Esophagus muscularis mucosa (tissue), 4 donors: ENCODE measurements around the gene ZNF316.

Experiments
- EP300 ChIP-seq: sonication (generic); formaldehyde crosslinking; IDR thresholded peaks from one replicate; pipeline ENCODE4 v1.6.1; 2017; ENCODE audit warnings: antibody characterized with exemption
- POLR2A ChIP-seq: fragments of 450-650 bp; IDR thresholded peaks from one replicate; pipeline ENCODE4 v1.6.1; 2017; ENCODE audit warnings: antibody characterized with exemption, moderate library complexity, mild to moderate bottlenecking, low read depth
- POLR2AphosphoS5 ChIP-seq, 2 donors: sonication (generic); formaldehyde crosslinking; IDR thresholded peaks; one replicate each; pipeline ENCODE4 v1.6.1; 2017; ENCODE audit warnings: antibody characterized with exemption in 2 of 2
- TF ChIP-seq, protein P1 (sequence below), 3 experiments: fragments of 200-600 bp in 2 of 3; fragments of 450-650 bp in 1 of 3; sonication (generic) in 2 of 3; IDR thresholded peaks; one replicate each; pipeline ENCODE4 v1.5.1; 2017 to 2019; ENCODE audit warnings: antibody characterized with exemption in 3 of 3, mild to moderate bottlenecking in 2 of 3, moderate library complexity in 1 of 3

DNA sequence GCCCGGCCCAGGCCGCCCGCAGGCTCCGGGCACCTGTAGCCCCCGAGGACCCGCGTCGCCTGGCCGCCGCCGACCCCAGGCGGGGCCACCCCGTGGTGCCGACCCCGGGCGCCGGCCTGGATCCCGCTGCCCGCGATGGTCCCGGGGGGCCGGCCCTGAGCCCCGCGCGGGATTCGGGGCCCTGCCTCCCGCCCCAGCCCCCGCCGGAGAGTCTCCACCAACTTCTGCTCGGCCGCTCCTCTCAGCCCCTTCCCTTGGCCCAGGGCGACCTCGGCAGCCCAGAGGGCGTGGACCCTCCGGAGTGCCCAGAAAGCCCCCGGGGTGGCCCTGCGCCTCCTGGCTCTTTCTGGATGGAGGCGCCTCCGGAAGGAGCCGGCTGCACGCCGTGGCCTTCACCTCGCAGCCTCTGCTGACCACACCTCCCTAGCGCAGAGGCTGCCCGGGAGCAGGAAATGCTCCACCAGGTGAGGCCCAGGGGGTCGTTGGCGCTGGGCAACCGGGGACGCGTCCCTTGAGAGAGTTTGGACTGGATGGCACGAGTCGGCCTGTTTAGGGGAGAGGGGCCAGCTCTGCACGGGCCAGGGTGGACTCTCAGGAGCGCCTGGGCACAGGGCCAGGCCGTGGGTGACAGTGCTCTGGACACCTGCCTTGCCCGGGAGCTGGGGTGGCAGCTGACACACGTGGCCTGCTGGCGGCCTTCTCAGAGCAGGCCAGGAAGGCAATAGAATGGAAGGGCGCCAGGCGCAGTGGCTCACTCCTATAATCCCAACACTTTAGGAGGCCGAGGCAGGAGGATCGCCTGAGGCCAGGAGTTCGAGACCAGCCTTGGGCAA is 21.2 kb upstream of the ZNF316 start:
- TF ChIP-seq POLR2AphosphoS5 (IDR thresholded peaks at IDR 0.05) = no peak
- TF ChIP-seq, protein P1, sequence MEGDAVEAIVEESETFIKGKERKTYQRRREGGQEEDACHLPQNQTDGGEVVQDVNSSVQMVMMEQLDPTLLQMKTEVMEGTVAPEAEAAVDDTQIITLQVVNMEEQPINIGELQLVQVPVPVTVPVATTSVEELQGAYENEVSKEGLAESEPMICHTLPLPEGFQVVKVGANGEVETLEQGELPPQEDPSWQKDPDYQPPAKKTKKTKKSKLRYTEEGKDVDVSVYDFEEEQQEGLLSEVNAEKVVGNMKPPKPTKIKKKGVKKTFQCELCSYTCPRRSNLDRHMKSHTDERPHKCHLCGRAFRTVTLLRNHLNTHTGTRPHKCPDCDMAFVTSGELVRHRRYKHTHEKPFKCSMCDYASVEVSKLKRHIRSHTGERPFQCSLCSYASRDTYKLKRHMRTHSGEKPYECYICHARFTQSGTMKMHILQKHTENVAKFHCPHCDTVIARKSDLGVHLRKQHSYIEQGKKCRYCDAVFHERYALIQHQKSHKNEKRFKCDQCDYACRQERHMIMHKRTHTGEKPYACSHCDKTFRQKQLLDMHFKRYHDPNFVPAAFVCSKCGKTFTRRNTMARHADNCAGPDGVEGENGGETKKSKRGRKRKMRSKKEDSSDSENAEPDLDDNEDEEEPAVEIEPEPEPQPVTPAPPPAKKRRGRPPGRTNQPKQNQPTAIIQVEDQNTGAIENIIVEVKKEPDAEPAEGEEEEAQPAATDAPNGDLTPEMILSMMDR (IDR thresholded peaks at IDR 0.05) = no peak
- TF ChIP-seq POLR2A = no peak
- TF ChIP-seq EP300 = no peak
